ENCODE results near the gene RPIA.

The RPIA gene

GRCh38 chr2:88686320-88686719 is 5.2 kb upstream of the RPIA start:
- DNase-seq (ENCODE audit: low spot score): no peak

- no peak for DNase-seq (ENCODE audit: low spot score)
Measured at GRCh38 chr2:88687384-88687783, 4.1 kb upstream of the RPIA start.

GRCh38 chr2:88690591-88691338 is 708 bp upstream of the RPIA start:
- peak; percentile 36 for DNase-seq (ENCODE audit: low spot score)

GRCh38 chr2:88692187-88692586 is 714 bp downstream of the RPIA start:
- DNase-seq (ENCODE audit: low spot score): peak; percentile 16

- DNase-seq (ENCODE audit: low spot score): no peak
Measured at GRCh38 chr2:88693911-88694414, 2.5 kb downstream of the RPIA start.

GRCh38 chr2:88696611-88697010 is 5.1 kb downstream of the RPIA start:
- no peak for DNase-seq (ENCODE audit: low spot score)

GRCh38 chr2:88697370-88698026 is 6.0 kb downstream of the RPIA start:
- peak; percentile 3 for DNase-seq (ENCODE audit: low spot score)

GRCh38 chr2:88698027-88698413 is 6.5 kb downstream of the RPIA start:
- no peak for DNase-seq (ENCODE audit: low spot score)

- DNase-seq (ENCODE audit: low spot score): no peak
Measured at GRCh38 chr2:88698498-88699233, 7.2 kb downstream of the RPIA start.

- DNase-seq (ENCODE audit: low spot score): no peak
Measured at GRCh38 chr2:88707003-88707402, 15.5 kb downstream of the RPIA start.

- DNase-seq (ENCODE audit: low spot score): no peak
Measured at GRCh38 chr2:88709181-88709631, 17.7 kb downstream of the RPIA start.

GRCh38 chr2:88711289-88711688 is 19.8 kb downstream of the RPIA start:
- DNase-seq (ENCODE audit: low spot score): no peak

GRCh38 chr2:88711897-88712296 is 20.4 kb downstream of the RPIA start:
- no peak for DNase-seq (ENCODE audit: low spot score)

- DNase-seq (ENCODE audit: low spot score): no peak
Measured at GRCh38 chr2:88713408-88713807, 21.9 kb downstream of the RPIA start.

- DNase-seq (ENCODE audit: low spot score): no peak
Measured at GRCh38 chr2:88714667-88715066, 23.2 kb downstream of the RPIA start.

- DNase-seq (ENCODE audit: low spot score): no peak
Measured at GRCh38 chr2:88720399-88720798, 28.9 kb downstream of the RPIA start.

- no peak for DNase-seq (ENCODE audit: low spot score)
Measured at GRCh38 chr2:88721268-88721667, 29.8 kb downstream of the RPIA start.

- DNase-seq (ENCODE audit: low spot score): no peak
Measured at GRCh38 chr2:88724643-88725332, 33.3 kb downstream of the RPIA start.

- no peak for DNase-seq (ENCODE audit: low spot score)
Measured at GRCh38 chr2:88729061-88729745, 37.7 kb downstream of the RPIA start.

- no peak for DNase-seq (ENCODE audit: low spot score)
Measured at GRCh38 chr2:88733155-88733902, 41.9 kb downstream of the RPIA start.

GRCh38 chr2:88735133-88735532 is 43.7 kb downstream of the RPIA start:
- no peak for DNase-seq (ENCODE audit: low spot score)
